Activated effector memory CD4-positive, alpha-beta T cell treated with anti-CD3 and anti-CD28 coated beads, Interleukin-2, amount 50 U/mL, for 16 hours (primary cell): ENCODE results near the gene SMIM14.
"Not testable (repeated sequence)": the region's sequence is repeated elsewhere in the genome, so short reads cannot be mapped to it uniquely, and the experiment has no call there.

ENCODE experiments used
- DNase-seq: peaks from one replicate; pipeline ENCODE4 v3.0.0-alpha.2; 2020

The SMIM14 gene

GRCh38 chr4:39591290-39591689 lies 47.4 kb downstream of the SMIM14 start:
- no peak for DNase-seq

- DNase-seq, result no peak
Measured at GRCh38 chr4:39587881-39588280, 50.8 kb downstream of the SMIM14 start.

GRCh38 chr4:39574946-39575345 lies 63.7 kb downstream of the SMIM14 start:
- no peak for DNase-seq

GRCh38 chr4:39571504-39571903 lies 67.2 kb downstream of the SMIM14 start:
- no peak for DNase-seq

GRCh38 chr4:39571054-39571453 lies 67.6 kb downstream of the SMIM14 start:
- DNase-seq, result no peak

- DNase-seq, result no peak
Measured at GRCh38 chr4:39569209-39569608, 69.5 kb downstream of the SMIM14 start.

- DNase-seq, result no peak
Measured at GRCh38 chr4:39568805-39569204, 69.9 kb downstream of the SMIM14 start.

- no peak for DNase-seq
Measured at GRCh38 chr4:39565878-39566600, 72.6 kb downstream of the SMIM14 start.

- DNase-seq, result no peak
Measured at GRCh38 chr4:39563346-39563847, 75.3 kb downstream of the SMIM14 start.

- DNase-seq, result no peak
Measured at GRCh38 chr4:39562792-39563191, 75.9 kb downstream of the SMIM14 start.

- no peak for DNase-seq
Measured at GRCh38 chr4:39559626-39560025, 79.0 kb downstream of the SMIM14 start.

- no peak for DNase-seq
Measured at GRCh38 chr4:39555472-39555871, 83.2 kb downstream of the SMIM14 start.

- DNase-seq, result no peak
Measured at GRCh38 chr4:39548425-39549067, 90.1 kb downstream of the SMIM14 start.

- no peak for DNase-seq
Measured at GRCh38 chr4:39544580-39545315, 93.9 kb downstream of the SMIM14 start.

GRCh38 chr4:39544080-39544479 lies 94.6 kb downstream of the SMIM14 start:
- not testable (repeated sequence) for DNase-seq

GRCh38 chr4:39543034-39543433 lies 95.6 kb downstream of the SMIM14 start:
- DNase-seq, result no peak

- no peak for DNase-seq
Measured at GRCh38 chr4:39542611-39543012, 96.1 kb downstream of the SMIM14 start.

- no peak for DNase-seq
Measured at GRCh38 chr4:39541987-39542610, 96.6 kb downstream of the SMIM14 start.

- DNase-seq, result no peak
Measured at GRCh38 chr4:39539089-39539611, 99.5 kb downstream of the SMIM14 start.

GRCh38 chr4:39533541-39533940 lies 105.1 kb downstream of the SMIM14 start:
- no peak for DNase-seq

- not testable (repeated sequence) for DNase-seq
Measured at GRCh38 chr4:39532237-39532636, 106.4 kb downstream of the SMIM14 start.

- no peak for DNase-seq
Measured at GRCh38 chr4:39530682-39531081, 108.0 kb downstream of the SMIM14 start.

- DNase-seq, result no peak
Measured at GRCh38 chr4:39529534-39529933, 109.1 kb downstream of the SMIM14 start.
